GM12878 (cell line): ENCODE measurements around the gene RUSC1. TPM values are rescaled to one million over a fixed set of nuclear protein-coding genes. Genes with fewer than 3 reads are reported as not detected.

Source experiments
- ATAC-seq: fragments of 200-7000 bp; cut with Tn5 transposase; 3 replicates; pipeline ENCODE4 v1.9.1; 2020; ENCODE audit warnings: mild to moderate bottlenecking, moderate library complexity
- BruUV-seq: library from RNA; stranded (reverse); fragments of 400-500 nt; replicated peaks from 2 replicates; lab custom pipeline; 2021; lab: Mats Ljungman, UMichigan
- CTCF ChIA-PET: fragments of 300-600 bp; sonication (Branson Sonifier 250); formaldehyde crosslinking; extraction: SDS; loops from one replicate; lab custom pipeline; 2021; ENCODE audit warnings: inconsistent platforms; lab: Yijun Ruan, JAX
- POLR2A ChIA-PET: fragments of 350-600 bp; formaldehyde crosslinking; extraction: SDS; loops from one replicate; lab custom pipeline; 2021; ENCODE audit warnings: inconsistent platforms; lab: Charles Lee
- RAD21 ChIA-PET: fragments of 300-600 bp; sonication (Branson Sonifier 250); formaldehyde crosslinking; loops from one replicate; lab custom pipeline; 2023; ENCODE audit warnings: antibody characterized with exemption; ENCODE audit not compliant: unreplicated experiment; lab: Charles Lee
- SMC1A ChIA-PET: fragments of 300-600 bp; sonication (Branson Sonifier 250); formaldehyde crosslinking; loops from one replicate; lab custom pipeline; 2023; ENCODE audit not compliant: unreplicated experiment, uncharacterized antibody; lab: Charles Lee
- DNase-seq: peaks from one replicate; pipeline ENCODE4 v3.0.0-alpha.2; 2011; ENCODE audit warnings: low read depth, low spot score
- FAIRE-seq: peaks from 3 replicates; lab custom pipeline; 2011; peaks lifted over from hg19 to GRCh38; lab: Jason Lieb, UNC
- H2AFZ ChIP-seq: 2 replicates; pipeline ENCODE4 v1.6.0; 2011; ENCODE audit warnings: low read depth, low read length, control low read depth; ENCODE audit not compliant: control insufficient read depth
- H3K27ac ChIP-seq: 2 replicates; pipeline ENCODE4 v1.5.1; 2011; ENCODE audit warnings: control low read depth; ENCODE audit not compliant: control insufficient read depth, insufficient read depth
- H3K27me3 ChIP-seq, 2 experiments: replicated peaks in 1 of 2; 2 replicates each; pipeline versions ENCODE4 v1.6.0 to v1.6.1; 2011; ENCODE audit warnings: low read length in 1 of 2; ENCODE audit not compliant: control insufficient read depth in 2 of 2, insufficient read depth in 2 of 2
- H3K36me3 ChIP-seq, 2 experiments: 2 replicates each; pipeline ENCODE4 v1.5.1; 2011; ENCODE audit warnings: low read length in 1 of 2; ENCODE audit not compliant: control insufficient read depth in 2 of 2, insufficient read depth in 2 of 2
- H3K4me1 ChIP-seq: 2 replicates; pipeline ENCODE4 v1.6.1; 2011; ENCODE audit warnings: mild to moderate bottlenecking, low read length, moderate library complexity, mixed read lengths; ENCODE audit not compliant: control insufficient read depth, insufficient read depth
- H3K4me2 ChIP-seq: 2 replicates; pipeline ENCODE4 v1.6.0; 2011; ENCODE audit warnings: control low read depth; ENCODE audit not compliant: control insufficient read depth, insufficient read depth
- H3K4me3 ChIP-seq: fragments of 200-600 bp; sonication (generic); 2 replicates; pipeline ENCODE4 v1.5.1; 2016
- H3K79me2 ChIP-seq: 2 replicates; pipeline ENCODE4 v1.6.0; 2011; ENCODE audit warnings: low read length; ENCODE audit not compliant: control insufficient read depth, insufficient read depth
- H3K9ac ChIP-seq: 2 replicates; pipeline ENCODE4 v1.8.0; 2011; ENCODE audit warnings: low read length, control low read depth, mixed read lengths; ENCODE audit not compliant: control insufficient read depth, insufficient read depth
- H3K9me3 ChIP-seq: replicated peaks from 3 replicates; pipeline ENCODE4 v1.5.1; 2011; ENCODE audit warnings: mild to moderate bottlenecking, low read length; ENCODE audit not compliant: control insufficient read depth, insufficient read depth
- H4K20me1 ChIP-seq: 2 replicates; pipeline ENCODE4 v1.6.0; 2011; ENCODE audit not compliant: control insufficient read depth, insufficient read depth
- BCL3 ChIP-seq: IDR thresholded peaks from 2 replicates; pipeline ENCODE4 v1.6.1; 2011; ENCODE audit warnings: borderline replicate concordance, low read depth, mild to moderate bottlenecking, moderate library complexity, low read length; ENCODE audit not compliant: insufficient read depth, poor library complexity, severe bottlenecking
- KDM1A ChIP-seq: fragments of 200-600 bp; sonication (generic); IDR thresholded peaks from 2 replicates; pipeline ENCODE4 v1.6.1; 2016; ENCODE audit warnings: borderline replicate concordance
- RCOR1 ChIP-seq: conservative IDR thresholded peaks from 2 replicates; pipeline ENCODE4 v1.6.1; 2012; ENCODE audit warnings: low read depth, low read length, improper control_type of control experiment
- WGBS: methylation state at CpG from one replicate; pipeline ENCODE4 v1.1.6; 2016; ENCODE audit warnings: low lambda C conversion rate; ENCODE audit not compliant: insufficient replicate concordance, insufficient coverage; ENCODE audit errors: missing lambda C conversion rate; 5-methylcytosine and 5-hydroxymethylcytosine counted together
- in situ Hi-C: fragments of 300-500 bp; cut with MboI; formaldehyde crosslinking; loops from 9 replicates; pipeline ENCODE4 v1.14.3; 2018; ENCODE audit warnings: mixed read lengths
- intact Hi-C: fragments of 100-400 bp; cut with micrococcal nuclease; formaldehyde crosslinking; loops from one replicate; pipeline ENCODE4 v1.14.2; 2022; ENCODE audit not compliant: unreplicated experiment
- polyA plus RNA-seq, 11 experiments: library from polyadenylated mRNA; depleted of rRNA in 4 of 11; unstranded in 6 of 11; stranded (reverse) in 5 of 11; fragments of >200 nt; fragmentation: Nextera tagmentation in 4 of 11; fragmentation: Illumina TruSeq in 1 of 11; extraction: Ambion mirVana in 4 of 11; extraction: Trizol in 1 of 11; gene quantifications; 1 replicate in 1 of 11; 2 replicates in 10 of 11; pipeline versions ENCODE4 v1.2.1 to v1.2.3, GENCODE V29; 2011 to 2016; ENCODE audit warnings: inconsistent platforms in 2 of 11, missing spikeins in 2 of 11, low read depth in 1 of 11
- total RNA-seq, 4 experiments: library from RNA; depleted of rRNA in 3 of 4; stranded (reverse); fragments of >200 nt in 3 of 4; fragmentation: Illumina TruSeq in 1 of 4; extraction: Trizol in 1 of 4; gene quantifications; 2 replicates each; pipeline versions ENCODE4 v1.2.1 to v1.2.3, GENCODE V29; 2013 to 2021
- TF ChIP-seq, protein P1 (sequence below): fragments of 450-650 bp; IDR thresholded peaks from 2 replicates; pipeline ENCODE4 v1.6.1; 2016; ENCODE audit warnings: mild to moderate bottlenecking, moderate library complexity, borderline replicate concordance

RUSC1 gene
- total and polyA plus RNA-seq, 10 of the 15 experiments (the other 5 are each of a cell fraction or from before 2014, with no cell fraction given), result 1.1 to 23.7 (median 12.3) TPM

DNA sequence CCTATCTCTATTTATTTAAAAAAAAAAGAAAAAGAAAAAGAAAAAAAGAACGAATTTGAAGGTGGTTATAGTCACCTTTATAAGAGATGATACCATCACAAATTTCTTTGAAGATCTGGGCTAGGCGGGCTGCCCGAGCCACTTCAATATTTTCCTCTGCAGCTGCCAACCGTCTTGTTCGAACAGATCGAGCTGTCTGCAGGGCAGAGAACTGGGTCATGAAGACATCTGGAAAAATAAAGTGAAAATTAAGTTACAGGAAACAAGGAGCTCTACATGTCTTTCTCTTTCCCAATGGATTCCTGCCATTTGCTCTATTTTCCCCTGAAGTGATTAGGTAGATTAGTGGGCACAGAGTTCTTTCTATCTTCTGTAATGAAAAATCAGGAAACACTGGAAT is 31.9 kb downstream of the RUSC1 start:
- Histone ChIP-seq H3K4me3 (no peak overlapping the region), H3K4me2 (no peak overlapping the region), H3K4me1 (no peaks in the 10 kb centered on the region), H4K20me1 (no peaks in the 10 kb centered on the region), H3K36me3 (peaks cover 3 to 18% of the 10 kb centered on the region in 2 experiments), H3K9me3 (no peaks in the 10 kb centered on the region), H3K9ac (no peak overlapping the region), H3K27ac (no peak overlapping the region), H2AFZ (no peak overlapping the region), H3K79me2 (no peaks in the 10 kb centered on the region), H3K27me3 (no peaks in the 10 kb centered on the region)
- SMC1A ChIA-PET, result interaction anchor here (1.0 kb wide), 1 partner anchor 9 kb away, joined by 3 read pairs; no protein-coding TSS in a partner anchor
- POLR2A ChIA-PET, result interaction anchor here (0.5 to 0.7 kb wide), 3 partner anchors 10 to 364 kb away, joined by 3 to 7 read pairs (median 4); no protein-coding TSS in a partner anchor
- in situ Hi-C loops, result no loop called here
- TF ChIP-seq RCOR1, result no peak
- no peak for TF ChIP-seq BCL3
- TF ChIP-seq, protein P1, sequence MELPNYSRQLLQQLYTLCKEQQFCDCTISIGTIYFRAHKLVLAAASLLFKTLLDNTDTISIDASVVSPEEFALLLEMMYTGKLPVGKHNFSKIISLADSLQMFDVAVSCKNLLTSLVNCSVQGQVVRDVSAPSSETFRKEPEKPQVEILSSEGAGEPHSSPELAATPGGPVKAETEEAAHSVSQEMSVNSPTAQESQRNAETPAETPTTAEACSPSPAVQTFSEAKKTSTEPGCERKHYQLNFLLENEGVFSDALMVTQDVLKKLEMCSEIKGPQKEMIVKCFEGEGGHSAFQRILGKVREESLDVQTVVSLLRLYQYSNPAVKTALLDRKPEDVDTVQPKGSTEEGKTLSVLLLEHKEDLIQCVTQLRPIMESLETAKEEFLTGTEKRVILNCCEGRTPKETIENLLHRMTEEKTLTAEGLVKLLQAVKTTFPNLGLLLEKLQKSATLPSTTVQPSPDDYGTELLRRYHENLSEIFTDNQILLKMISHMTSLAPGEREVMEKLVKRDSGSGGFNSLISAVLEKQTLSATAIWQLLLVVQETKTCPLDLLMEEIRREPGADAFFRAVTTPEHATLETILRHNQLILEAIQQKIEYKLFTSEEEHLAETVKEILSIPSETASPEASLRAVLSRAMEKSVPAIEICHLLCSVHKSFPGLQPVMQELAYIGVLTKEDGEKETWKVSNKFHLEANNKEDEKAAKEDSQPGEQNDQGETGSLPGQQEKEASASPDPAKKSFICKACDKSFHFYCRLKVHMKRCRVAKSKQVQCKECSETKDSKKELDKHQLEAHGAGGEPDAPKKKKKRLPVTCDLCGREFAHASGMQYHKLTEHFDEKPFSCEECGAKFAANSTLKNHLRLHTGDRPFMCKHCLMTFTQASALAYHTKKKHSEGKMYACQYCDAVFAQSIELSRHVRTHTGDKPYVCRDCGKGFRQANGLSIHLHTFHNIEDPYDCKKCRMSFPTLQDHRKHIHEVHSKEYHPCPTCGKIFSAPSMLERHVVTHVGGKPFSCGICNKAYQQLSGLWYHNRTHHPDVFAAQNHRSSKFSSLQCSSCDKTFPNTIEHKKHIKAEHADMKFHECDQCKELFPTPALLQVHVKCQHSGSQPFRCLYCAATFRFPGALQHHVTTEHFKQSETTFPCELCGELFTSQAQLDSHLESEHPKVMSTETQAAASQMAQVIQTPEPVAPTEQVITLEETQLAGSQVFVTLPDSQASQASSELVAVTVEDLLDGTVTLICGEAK, result no peak
- TF ChIP-seq KDM1A, result no peak
- WGBS, result 98% methylated on average over 6 of the region's 6 CpGs
- no peak for ATAC-seq
- FAIRE-seq, result no peak
- no TSS peak for BruUV-seq
- DNase-seq, result no peak
- RAD21 ChIA-PET, result no interaction called here
- intact Hi-C loops, result no loop called here
- CTCF ChIA-PET, result interaction anchor here (0.8 kb wide), 1 partner anchor 11 kb away, joined by 3 read pairs; no protein-coding TSS in a partner anchor
